ENCODE results near the gene SERHL2.
"Not testable (repeated sequence)": the region's sequence is repeated elsewhere in the genome, so short reads cannot be mapped to it uniquely, and the experiment has no call there.

Gene SERHL2

DNA sequence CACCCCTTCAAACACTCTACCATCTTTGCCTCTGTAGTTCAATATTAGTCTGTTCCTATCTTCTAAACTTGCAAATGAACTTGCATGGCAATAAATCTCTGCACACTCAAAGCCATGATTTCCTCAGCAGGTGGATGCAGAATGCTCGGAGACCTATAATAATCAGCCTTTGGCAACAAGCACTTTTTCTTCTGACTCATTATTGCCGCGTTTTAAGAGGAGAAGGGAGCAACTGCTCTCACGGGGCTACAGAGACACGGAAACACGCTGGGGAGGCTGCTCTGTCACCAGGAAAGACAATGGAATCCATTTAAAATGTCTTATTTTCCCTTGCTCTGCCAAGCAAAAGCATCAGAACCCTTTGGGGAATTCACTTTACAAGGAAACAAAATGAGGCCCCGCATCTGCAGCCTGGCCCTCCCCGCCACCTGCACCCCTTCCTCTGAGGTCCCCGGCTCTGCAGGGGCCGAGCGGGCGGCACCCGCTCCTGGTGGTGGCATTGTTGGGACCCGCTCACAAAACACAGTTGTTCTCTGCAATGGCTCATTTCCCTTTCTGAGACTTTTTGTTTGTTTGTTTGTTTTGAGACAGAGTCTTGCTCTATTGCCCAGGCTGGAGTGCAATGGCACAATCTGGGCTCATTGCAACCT is 18.5 kb upstream of the SERHL2 start:
- DNase-seq (ENCODE audit: low spot score): not testable (repeated sequence)

DNA sequence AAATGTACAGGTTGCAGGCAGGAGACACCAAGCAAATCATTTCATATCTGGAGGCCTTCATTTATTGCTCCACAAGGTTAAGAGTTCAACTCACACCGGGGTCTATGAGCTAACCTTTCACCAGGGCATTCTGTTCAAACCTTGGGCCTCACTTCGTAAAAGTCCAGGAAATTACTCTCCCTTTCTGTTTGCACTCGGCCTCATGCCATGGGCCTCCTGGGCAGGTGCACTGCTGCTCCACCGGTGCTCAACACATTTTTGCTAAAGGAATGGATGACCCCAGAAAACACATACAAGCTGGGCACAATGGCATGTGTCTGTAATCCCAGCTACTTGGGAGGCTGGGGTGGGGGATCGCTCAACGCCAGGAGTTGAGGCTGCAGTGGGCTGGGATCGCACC is 17.6 kb upstream of the SERHL2 start:
- no peak for DNase-seq (ENCODE audit: low spot score)

DNA sequence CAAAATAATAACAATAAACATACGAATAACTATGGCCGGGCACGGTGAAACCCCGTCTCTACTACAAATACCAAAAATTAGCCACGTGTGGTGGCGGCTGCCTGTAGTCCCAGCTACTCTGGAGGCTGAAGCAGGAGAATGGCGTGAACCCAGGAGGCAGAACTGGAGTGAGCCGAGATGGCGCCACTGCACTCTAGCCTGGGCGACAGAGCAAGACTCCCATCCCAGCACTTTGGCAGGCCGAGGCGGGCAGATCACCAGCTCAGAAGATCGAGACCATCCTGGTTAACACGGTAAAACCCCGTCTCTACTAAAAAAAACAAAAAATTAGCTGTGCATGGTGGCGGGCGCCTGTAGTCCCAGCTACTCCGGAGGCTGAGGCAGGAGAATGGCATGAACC is 17.1 kb upstream of the SERHL2 start:
- not testable (repeated sequence) for DNase-seq (ENCODE audit: low spot score)

DNA sequence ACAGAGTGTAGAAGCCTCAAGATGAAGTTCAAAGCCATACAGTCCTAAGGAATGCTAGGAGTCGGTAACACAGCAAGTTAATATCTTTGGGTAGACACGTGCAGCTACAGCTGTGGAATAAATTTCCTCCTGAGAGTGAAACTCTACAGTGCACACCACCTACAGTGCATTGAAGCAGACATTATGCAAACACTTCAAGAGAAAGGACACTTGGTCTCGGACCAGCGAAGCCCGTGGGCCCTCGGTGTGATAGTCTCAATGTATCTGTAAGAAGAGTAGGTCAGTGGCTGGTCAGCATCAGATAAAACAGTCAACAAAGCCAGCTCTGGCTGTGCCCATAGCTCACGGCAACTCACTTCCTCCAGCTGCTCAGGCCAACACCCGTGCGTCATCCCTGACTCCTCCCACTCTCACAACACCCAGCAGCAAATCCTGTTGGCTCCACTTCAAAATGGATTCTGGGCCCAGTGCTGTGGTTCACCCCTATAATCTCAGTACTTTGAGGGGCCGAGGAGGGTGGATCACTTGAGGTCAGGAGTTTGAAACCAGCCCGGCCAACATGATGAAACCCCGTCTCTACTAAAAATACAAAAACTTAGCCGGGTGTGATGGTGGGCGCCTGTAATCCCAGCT is 16.4 kb upstream of the SERHL2 start:
- DNase-seq (ENCODE audit: low spot score): not testable (repeated sequence)

DNA sequence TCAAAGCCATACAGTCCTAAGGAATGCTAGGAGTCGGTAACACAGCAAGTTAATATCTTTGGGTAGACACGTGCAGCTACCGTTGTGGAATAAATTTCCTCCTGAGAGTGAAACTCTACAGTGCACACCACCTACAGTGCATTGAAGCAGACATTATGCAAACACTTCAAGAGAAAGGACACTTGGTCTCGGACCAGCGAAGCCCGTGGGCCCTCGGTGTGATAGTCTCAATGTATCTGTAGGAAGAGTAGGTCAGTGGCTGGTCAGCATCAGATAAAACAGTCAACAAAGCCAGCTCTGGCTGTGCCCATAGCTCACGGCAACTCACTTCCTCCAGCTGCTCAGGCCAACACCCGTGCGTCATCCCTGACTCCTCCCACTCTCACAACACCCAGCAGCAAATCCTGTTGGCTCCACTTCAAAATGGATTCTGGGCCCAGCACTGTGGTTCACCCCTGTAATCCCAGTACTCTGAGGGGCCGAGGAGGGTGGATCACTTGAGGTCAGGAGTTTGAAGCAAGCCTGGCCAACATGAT is 14.5 kb upstream of the SERHL2 start:
- not testable (repeated sequence) for DNase-seq (ENCODE audit: low spot score)

DNA sequence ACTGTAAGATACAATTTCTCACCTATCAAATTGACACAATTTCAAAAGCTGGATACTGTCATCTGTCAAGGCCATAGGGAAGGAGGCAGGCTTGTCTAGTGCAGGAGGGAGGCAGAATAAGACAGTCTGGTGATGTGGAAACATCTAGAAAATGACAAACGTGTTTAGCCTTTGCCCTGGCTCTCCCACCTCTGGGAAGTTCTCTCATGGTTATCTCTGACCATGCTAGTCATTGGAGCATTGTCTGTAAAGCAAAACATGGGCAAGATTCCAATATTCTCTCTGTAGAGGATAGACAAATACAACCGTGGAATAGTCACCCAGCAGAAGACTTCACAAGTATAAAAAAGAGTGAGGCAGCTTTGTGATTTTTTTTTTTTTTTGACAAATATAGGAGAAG is 9.1 kb upstream of the SERHL2 start:
- DNase-seq (ENCODE audit: low spot score): no peak

DNA sequence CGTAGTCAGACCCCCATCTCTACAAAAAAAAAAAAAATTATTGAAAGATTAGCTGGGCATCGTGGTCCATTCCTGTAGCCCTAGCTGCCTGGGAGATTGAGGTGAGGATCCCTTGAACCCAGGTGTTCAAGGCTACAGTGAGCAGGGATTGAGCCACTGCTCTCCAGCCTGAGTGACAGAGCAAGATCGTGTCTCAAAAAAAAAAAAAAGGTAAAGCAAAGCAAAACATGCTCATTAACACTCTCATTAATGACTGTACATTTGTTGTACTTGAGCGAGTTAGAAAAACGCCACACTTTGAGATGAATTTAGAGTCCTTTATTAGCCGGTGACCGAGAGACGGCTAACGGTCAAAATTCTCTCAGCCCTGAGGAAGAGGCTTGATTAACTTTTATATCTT is 6.2 kb upstream of the SERHL2 start:
- no peak for DNase-seq (ENCODE audit: low spot score)

DNA sequence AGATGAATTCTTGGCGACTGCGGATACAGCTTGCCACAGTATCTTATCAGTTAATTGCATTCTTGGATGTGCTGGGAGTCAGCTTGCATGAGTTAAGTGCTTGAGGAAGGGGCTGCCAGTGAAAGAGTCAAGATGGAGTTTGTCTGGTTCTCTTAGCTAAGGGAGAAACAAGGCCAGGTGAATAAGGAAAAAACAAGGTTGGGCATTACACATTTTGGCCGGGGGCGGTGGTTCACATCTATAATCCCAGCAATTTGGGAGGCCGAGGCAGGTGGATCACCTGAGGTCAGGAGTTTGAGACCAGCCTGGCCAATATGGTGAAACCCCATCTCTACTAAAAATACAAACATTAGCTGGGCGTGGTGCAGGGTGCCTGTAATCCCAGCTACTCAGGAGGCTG is 5.6 kb upstream of the SERHL2 start:
- not testable (repeated sequence) for DNase-seq (ENCODE audit: low spot score)

DNA sequence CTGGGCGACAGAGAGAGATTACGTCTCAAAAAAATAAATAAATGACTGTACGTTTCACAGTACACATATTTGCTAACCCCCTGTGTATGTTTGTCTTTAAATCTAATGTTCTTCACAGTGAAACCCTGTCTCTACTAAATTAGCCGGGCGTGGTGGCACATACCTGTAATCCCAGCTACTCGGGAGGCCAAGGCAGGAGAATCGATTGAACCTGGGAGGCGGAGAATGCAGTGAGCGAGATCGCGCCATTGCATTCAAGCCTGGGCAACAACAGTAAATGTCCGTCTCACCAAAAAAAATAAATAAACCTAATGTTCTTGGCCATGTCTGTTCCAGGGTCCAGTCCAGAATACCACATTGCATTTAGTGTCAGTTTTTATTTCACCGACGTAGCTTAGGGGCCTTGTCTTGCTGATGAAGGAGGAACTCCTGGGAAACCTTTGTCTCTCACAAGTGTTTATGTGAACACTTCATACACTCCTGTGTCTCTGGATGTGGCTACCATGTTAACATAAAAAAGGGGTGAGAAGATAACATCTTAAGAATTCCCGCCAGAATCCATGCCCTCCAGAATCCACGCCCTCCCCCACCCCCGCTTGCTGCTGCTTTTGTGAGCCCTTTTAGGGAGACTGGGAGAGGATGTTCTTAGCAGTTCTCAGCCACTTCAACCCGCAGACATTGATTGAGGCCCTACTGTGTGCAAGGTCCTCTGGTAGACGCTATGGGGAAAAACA is 5.0 kb upstream of the SERHL2 start:
- DNase-seq (ENCODE audit: low spot score): no peak

DNA sequence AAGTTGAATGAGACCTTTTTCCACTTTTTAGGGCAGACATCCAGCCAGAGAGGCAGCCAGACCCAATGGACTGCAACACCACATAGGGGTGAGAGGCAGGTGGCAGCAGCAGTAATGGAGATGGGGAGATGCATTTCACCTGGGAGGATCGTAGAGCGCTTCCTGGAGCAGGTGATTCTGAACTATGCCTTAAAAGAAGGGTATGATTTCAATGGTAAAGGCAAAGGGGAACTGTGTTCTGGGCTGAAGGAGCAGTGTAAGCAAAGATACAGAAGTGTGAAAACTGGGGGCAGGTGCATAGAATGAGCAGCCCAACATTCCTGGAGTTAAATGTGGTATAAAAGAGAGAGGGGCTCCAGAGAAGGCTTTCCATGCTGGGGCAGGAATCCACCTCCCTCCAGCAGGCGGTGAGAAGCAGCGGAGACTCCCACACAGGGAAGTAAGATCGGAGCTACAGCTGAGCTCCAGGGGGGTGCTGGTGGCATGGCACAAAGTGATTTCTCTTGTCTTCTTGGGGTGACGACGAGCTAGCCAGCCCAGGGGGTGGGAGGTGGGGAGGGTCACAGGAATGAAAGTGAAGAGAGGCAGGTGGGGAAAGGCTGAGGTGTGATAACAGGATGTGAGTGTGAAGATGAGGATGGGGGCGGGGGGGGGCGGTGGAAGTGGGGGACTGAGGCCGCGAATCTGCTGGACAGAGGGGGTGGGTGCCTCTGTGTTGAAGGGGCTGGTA is 4.3 kb upstream of the SERHL2 start:
- no peak for DNase-seq (ENCODE audit: low spot score)

DNA sequence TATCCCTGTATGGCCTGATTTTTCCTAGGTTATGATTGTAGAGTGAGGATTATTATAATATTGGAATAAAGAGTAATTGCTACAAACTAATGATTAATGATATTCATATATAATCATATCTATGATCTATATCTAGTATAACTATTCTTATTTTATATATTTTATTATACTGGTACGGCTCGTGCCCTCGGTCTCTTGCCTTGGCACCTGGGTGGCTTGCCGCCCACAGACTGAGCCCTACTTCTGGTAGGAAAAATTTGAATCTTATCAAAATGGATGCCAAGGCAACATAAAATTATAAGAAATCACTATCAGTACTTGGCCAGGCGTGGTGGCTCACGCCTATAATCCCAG is 1.5 kb upstream of the SERHL2 start:
- not testable (repeated sequence) for DNase-seq (ENCODE audit: low spot score)

DNA sequence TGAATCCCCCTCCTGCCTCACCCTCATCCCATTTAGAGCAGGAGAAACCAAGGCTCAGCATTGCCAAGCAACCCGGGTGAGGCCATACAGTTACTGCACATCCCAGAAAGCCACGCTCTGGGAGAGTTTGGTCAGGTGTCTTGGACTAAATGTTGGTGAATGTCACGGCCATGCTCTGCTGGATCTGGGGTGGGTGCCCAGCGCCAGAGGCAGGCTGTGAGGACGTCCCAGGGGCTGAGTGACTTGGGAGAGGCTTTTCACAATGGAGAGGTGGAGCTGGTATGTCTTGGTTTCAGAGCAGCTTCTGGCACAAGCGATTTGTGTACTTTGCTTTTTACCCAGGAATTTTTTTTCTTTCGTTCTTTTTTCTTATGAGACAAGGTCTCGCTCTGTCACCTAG is 6.6 kb downstream of the SERHL2 start:
- DNase-seq (ENCODE audit: low spot score): no peak

DNA sequence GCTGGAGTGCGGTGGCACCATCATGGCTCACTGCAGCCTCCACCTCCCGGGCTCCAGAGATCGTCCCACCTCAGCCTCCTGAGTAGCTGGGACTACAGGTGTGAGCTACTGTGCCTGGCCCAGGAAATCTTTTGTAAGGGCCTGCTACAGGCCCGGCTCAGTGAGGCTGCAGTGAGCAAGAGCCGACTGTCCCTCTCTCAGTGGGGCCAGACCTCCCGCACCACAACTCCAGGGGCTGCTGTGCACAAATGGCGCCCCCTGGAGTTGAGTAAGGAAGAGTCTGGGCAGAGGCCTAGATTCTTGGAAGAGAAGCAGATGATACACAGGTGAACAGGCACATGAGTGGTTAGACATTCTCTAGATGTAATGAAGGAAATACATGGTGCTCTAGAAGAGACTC is 7.0 kb downstream of the SERHL2 start:
- DNase-seq (ENCODE audit: low spot score): no peak

DNA sequence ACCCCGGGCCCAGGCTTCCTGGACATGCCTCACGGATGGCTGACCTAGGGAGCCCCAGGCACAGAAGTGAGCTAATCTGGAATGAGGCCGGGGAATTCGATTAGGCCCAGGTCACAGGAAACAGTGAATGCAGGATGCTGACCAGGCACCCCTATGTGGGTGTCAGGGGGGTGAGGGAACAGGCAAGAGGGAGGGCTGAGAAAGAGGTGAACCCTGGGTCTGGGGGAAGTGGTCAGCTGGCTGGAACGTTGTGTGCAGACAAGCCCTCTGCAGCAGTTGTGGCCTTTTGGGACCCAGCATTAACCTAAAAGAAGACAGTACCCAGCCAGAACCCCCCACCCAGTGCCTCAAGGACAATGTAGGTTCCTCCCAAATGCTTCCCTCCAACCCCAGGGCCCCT is 8.1 kb downstream of the SERHL2 start:
- DNase-seq (ENCODE audit: low spot score): no peak

DNA sequence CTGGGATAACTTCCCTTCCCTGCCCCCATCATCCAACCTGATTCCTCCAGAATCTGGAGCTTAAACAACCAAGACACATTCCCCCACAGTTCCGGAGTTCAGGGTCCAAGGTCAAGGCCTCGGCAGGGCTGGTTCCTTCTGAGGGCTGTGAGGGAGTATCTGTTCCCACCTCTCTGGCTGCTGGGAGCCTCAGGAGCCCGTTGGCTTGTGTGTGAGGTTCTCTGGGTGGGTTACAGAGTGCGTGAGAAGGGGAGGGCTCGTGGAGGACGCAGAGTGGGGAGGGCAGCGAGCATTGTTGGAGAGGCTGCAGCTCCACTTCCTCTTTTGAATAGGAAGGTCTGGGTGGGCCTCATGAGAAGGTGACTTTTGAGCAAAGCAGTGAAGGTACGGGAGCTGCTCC is 8.5 kb downstream of the SERHL2 start:
- no peak for DNase-seq (ENCODE audit: low spot score)

DNA sequence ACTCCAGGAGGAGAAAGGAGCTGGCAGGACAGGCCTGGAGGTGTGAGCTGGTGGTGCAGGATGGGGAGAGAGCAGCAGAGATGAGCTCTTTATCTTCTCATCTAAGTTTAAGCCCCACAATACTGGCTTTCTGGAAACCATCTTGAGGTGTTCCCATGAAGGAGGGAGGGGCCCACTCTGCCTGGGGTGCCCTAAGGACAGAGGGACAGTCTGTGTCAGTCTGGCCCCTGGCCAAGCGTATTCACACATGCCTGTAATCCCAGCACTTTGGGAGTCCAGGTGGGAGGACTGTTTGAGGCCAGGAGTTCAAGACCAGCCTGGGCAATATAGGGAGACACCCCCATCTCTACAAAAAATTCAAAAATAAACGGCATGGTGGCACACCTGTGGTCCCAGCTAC is 8.9 kb downstream of the SERHL2 start:
- DNase-seq (ENCODE audit: low spot score): no peak

DNA sequence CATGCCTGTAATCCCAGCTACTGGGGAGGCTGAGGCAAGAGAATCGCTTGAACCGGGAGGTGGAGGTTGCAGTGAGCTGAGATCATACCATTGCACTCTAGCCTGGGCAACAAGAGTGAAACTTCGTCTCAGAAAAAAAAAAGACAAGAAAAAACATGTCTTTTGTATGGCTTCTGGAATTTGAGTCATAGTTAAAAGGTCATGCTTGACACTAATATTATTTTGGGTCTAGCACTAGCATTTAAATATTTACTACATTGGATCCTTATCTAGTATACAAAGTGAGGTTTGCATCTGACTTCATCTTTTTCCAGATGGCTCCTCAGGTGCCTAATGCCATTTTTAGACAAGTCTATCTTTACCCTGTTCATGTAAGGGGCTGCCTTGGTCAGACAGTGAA is 10.2 kb downstream of the SERHL2 start:
- DNase-seq (ENCODE audit: low spot score): not testable (repeated sequence)

DNA sequence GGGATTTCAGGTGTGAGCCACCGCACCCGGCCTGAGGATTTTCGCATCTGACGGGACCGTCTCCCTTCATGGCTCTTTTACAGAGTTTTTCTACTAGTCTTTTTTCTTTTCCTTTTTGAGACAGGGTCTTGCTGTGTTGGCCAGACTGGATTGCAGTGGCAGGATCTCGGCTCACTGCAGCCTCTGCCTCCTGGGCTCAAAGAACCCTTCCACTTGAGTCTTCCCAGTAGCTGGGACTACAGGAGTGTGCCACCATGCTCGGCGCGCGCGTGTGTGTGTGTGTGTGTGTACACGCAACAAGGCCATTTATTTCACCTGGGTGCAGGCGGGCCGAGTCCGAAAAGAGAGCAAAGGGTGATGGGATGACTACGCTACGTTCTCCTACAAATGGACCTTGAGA is 10.9 kb downstream of the SERHL2 start:
- no peak for DNase-seq (ENCODE audit: low spot score)

DNA sequence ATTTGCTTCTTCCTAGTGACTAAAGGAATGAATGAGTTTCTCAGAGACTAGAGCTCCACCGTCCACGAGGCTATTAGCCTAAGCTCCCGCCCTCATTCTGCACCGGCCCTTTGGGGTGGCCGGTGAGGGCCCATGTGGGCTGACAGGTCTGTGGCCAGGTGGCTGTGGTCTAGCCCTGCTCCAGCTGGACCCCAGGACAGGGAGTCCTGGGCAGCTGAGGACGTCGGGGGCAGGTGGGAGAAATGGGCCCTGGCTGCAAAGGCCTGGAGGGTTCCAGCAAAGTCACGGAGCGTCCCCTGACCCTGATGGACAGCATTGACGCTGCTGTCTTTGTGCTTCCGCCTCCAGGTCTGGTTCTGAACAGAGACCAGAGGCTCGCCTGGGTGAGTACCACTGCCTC is 12.2 kb downstream of the SERHL2 start:
- DNase-seq (ENCODE audit: low spot score): no peak

DNA sequence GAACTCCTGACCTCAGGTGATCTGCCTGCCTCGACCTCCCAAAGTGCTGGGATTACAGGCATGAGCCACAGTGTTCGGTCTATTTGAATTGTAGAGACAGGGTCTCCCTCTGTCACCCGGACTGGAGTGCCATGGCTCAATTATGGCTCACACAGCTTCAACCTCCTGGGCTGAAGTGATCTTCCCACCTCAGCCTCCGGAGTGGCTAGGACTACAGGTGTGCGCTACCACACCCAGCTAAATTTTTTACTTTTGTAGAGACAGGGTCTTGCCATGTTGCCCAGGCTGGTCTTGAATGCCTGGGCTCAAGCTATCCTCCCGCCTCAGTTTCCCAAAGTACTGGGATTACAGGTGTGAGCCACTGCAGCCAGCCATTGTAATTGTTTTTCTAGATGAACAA is 14.2 kb downstream of the SERHL2 start:
- DNase-seq (ENCODE audit: low spot score): not testable (repeated sequence)

DNA sequence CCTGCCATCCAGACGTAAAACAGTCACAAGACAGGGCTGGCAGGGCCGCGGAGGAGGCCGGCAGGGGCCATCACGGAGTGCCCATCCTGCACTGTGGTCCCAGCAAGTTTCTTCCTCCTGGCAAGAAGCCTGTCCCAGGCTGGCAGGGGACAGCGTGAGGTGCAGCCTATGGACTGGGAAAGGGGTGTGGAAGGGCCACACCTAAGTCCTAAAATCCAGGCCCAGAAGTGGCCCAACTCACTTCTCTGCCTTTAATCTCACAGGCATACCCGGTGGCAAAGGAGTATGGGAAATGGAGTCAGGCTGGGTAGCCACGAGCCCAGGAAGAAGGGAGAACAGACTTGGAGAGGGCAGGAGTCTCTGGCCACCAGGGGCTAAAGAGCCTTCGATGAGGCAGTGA is 16.8 kb downstream of the SERHL2 start:
- DNase-seq (ENCODE audit: low spot score): not testable (repeated sequence)

DNA sequence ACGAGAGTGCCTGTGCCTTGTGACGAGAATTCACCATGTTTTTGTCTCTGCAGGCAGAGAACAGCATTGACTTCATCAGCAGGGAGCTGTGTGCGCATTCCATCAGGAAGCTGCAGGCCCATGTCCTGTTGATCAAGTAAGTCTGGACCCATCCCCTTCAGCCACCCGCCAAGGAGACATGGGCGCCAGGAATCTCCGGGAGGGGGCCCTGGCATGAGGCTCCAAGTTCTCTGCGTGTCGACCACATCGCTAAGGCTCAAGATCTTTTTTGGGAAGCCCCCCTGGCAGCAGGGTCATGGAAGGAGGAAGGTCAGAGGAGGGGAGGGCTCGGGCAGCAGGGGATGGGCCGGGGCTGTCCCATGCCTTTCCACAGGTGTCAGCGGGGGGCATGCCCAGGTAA is 17.3 kb downstream of the SERHL2 start:
- DNase-seq (ENCODE audit: low spot score): not testable (repeated sequence)

DNA sequence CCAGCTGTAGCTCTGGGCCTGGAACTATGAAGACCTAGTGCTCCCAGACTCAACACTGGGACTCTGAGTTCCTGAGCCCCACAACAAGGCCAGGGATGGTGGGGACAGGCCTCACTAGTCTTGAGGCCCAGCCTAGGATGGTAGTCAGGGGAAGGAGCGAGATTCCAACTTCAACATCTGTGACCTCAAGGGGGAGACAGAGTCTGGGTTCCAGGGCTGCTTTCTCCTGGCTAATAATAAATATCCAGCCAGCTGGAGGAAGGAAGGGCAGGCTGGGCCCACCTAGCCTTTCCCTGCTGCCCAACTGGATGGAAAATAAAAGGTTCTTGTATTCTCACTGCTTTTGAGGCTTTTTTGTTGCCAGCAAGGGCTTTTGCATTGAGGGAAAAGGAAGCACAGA is 20.3 kb downstream of the SERHL2 start:
- not testable (repeated sequence) for DNase-seq (ENCODE audit: low spot score)
